CD4-positive, alpha-beta T cell treated with Interleukin-12 subunit alpha and Interleukin-12 subunit beta, for 1 hour (primary cell): Measurements from ENCODE around the gene DPH6.
A peak's percentile ranks its signal among the peaks of the same experiment; 100 is the strongest.
"Not testable (repeated sequence)": the region's sequence is repeated elsewhere in the genome, so short reads cannot be mapped to it uniquely, and the experiment has no call there.

ENCODE experiments used
- DNase-seq: peaks from one replicate; pipeline ENCODE4 v3.0.0-alpha.2; 2020

The DPH6 gene

GRCh38 chr15:35481992-35482391 is 64.0 kb downstream of the DPH6 start:
- DNase-seq, result peak; percentile 1

- DNase-seq, result no peak
Measured at GRCh38 chr15:35481064-35481463, 64.9 kb downstream of the DPH6 start.

- no peak for DNase-seq
Measured at GRCh38 chr15:35479423-35479822, 66.5 kb downstream of the DPH6 start.

GRCh38 chr15:35477312-35478262 is 68.4 kb downstream of the DPH6 start:
- DNase-seq, result no peak

GRCh38 chr15:35471024-35471423 is 74.9 kb downstream of the DPH6 start:
- no peak for DNase-seq

- DNase-seq, result no peak
Measured at GRCh38 chr15:35470441-35470840, 75.5 kb downstream of the DPH6 start.

- DNase-seq, result no peak
Measured at GRCh38 chr15:35466476-35466875, 79.5 kb downstream of the DPH6 start.

- no peak for DNase-seq
Measured at GRCh38 chr15:35465783-35466182, 80.2 kb downstream of the DPH6 start.

- no peak for DNase-seq
Measured at GRCh38 chr15:35460616-35461015, 85.3 kb downstream of the DPH6 start.

- no peak for DNase-seq
Measured at GRCh38 chr15:35458176-35458856, 87.6 kb downstream of the DPH6 start.

- DNase-seq, result no peak
Measured at GRCh38 chr15:35455201-35455600, 90.8 kb downstream of the DPH6 start.

GRCh38 chr15:35450492-35450891 is 95.5 kb downstream of the DPH6 start:
- DNase-seq, result no peak

- no peak for DNase-seq
Measured at GRCh38 chr15:35448294-35448693, 97.7 kb downstream of the DPH6 start.

- no peak for DNase-seq
Measured at GRCh38 chr15:35445891-35446290, 100.1 kb downstream of the DPH6 start.

- peak; percentile 7 for DNase-seq
Measured at GRCh38 chr15:35444557-35445204, 101.3 kb downstream of the DPH6 start.

GRCh38 chr15:35443376-35443775 is 102.6 kb downstream of the DPH6 start:
- DNase-seq, result no peak

- DNase-seq, result no peak
Measured at GRCh38 chr15:35442742-35443141, 103.2 kb downstream of the DPH6 start.

GRCh38 chr15:35441279-35441678 is 104.7 kb downstream of the DPH6 start:
- DNase-seq, result not testable (repeated sequence)

GRCh38 chr15:35440265-35440664 is 105.7 kb downstream of the DPH6 start:
- no peak for DNase-seq

GRCh38 chr15:35439291-35439690 is 106.7 kb downstream of the DPH6 start:
- DNase-seq, result no peak

GRCh38 chr15:35437157-35437556 is 108.8 kb downstream of the DPH6 start:
- no peak for DNase-seq

- no peak for DNase-seq
Measured at GRCh38 chr15:35436422-35436821, 109.5 kb downstream of the DPH6 start.

- DNase-seq, result no peak
Measured at GRCh38 chr15:35431281-35431680, 114.7 kb downstream of the DPH6 start.

GRCh38 chr15:35430301-35430700 is 115.7 kb downstream of the DPH6 start:
- no peak for DNase-seq
